K562 (cell line): ENCODE results near the gene TPSG1.
"Not testable (repeated sequence)": the region's sequence is repeated elsewhere in the genome, so short reads cannot be mapped to it uniquely, and the experiment has no call there.

Source experiments
- CTCF ChIP-seq, 3 experiments: IDR thresholded peaks in 2 of 3; conservative IDR thresholded peaks in 1 of 3; 2 replicates each; pipeline ENCODE4 v1.5.1; 2011 to 2012; ENCODE audit warnings: low read length in 3 of 3, mild to moderate bottlenecking in 3 of 3, control low read depth in 2 of 3, improper control_type of control experiment in 1 of 3, inconsistent platforms in 1 of 3, low read depth in 1 of 3, mixed read lengths in 1 of 3, moderate library complexity in 1 of 3; ENCODE audit not compliant: insufficient read depth in 2 of 3
- NCOR1 ChIP-seq: fragments of 450-650 bp; IDR thresholded peaks from 2 replicates; pipeline ENCODE4 v1.6.1; 2016; ENCODE audit warnings: mild to moderate bottlenecking, moderate library complexity
- SMC3 ChIP-seq: conservative IDR thresholded peaks from 2 replicates; pipeline ENCODE4 v1.6.1; 2011; ENCODE audit warnings: low read depth, low read length, improper control_type of control experiment; ENCODE audit not compliant: insufficient read depth
- STAT6 ChIP-seq: sonication (generic); formaldehyde crosslinking; IDR thresholded peaks from 2 replicates; pipeline ENCODE4 v1.8.1; 2023; ENCODE audit warnings: mild to moderate bottlenecking, missing genetic modification reagents
- ZBTB33 ChIP-seq: sonication (generic); formaldehyde crosslinking; IDR thresholded peaks from 2 replicates; pipeline ENCODE4 v1.8.1; 2023; ENCODE audit warnings: mild to moderate bottlenecking, missing genetic modification reagents

GRCh38 chr16:1243907-1244850 lies 19.1 kb upstream of the TPSG1 start:
- TF ChIP-seq STAT6; ZBTB33; SMC3; CTCF (IDR thresholded peaks at IDR 0.05 in 2 of 3, conservative IDR thresholded peaks at IDR 0.05 in 1 of 3; ENCODE audit: insufficient read depth in 2 of 3, low read depth in 1 of 3, low read length in 3 of 3); NCOR1: not testable (repeated sequence)
